ENCODE measurements around the gene ZFAND3.

The ZFAND3 gene

DNA sequence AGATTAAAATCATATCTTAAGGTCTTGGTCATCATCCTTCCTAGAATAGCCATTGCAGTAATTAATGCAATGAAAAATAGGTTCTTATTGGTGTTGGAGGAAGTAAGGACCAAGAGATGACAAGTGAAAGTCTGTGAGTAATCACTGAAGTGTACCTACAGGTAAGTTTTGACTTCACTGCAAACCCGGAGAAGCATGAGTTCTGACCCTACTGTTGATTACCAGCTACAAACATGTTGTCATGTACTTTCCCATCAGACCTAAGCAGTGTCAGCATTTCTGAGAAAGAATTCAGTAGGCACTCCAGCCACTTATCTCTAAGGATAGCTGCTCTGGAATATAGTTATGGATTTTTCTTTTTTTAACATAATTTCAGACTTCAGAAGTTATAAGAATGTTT is 280.9 kb downstream of the ZFAND3 start:
- no peak overlapping the region for H2AK5ac ChIP-seq (ENCODE audit: low read length)
- H3K4me1 ChIP-seq (ENCODE audit: control insufficient read depth, low read depth, low read length) = no peaks in the 10 kb centered on the region
- H3K4me2 ChIP-seq (ENCODE audit: low read length) = no peak overlapping the region
- H2BK5ac ChIP-seq (ENCODE audit: low read length) = no peak overlapping the region
- no peak overlapping the region for H3K18ac ChIP-seq (ENCODE audit: low read length)
- no peak overlapping the region for H3K23ac ChIP-seq (ENCODE audit: low read length)
- H3K4me3 ChIP-seq (ENCODE audit: low read length) = no peak overlapping the region
- no peak overlapping the region for H2BK120ac ChIP-seq (ENCODE audit: low read depth, low read length)
- WGBS (ENCODE audit: extremely low coverage, insufficient coverage, low lambda C conversion rate) = no CpG with 5 or more reads among the region's 1 CpG
- H3K79me1 ChIP-seq (ENCODE audit: low read length) = no peaks in the 10 kb centered on the region
- H3K27ac ChIP-seq (ENCODE audit: low read depth, low read length) = no peak overlapping the region
- no peak for DNase-seq
- no peaks in the 10 kb centered on the region for H3K79me2 ChIP-seq (ENCODE audit: control insufficient read depth, insufficient read depth, low read length)
- H3K56ac ChIP-seq (ENCODE audit: low read length) = no peak overlapping the region
- no peak overlapping the region for H4K8ac ChIP-seq (ENCODE audit: low read depth, low read length)
- H2BK15ac ChIP-seq (replicated peaks; ENCODE audit: low read depth) = no peak overlapping the region
- H3K4ac ChIP-seq (ENCODE audit: low read depth, low read length) = no peak overlapping the region
- H3K9ac ChIP-seq (ENCODE audit: low read length) = no peak overlapping the region
- H4K5ac ChIP-seq (ENCODE audit: low read length) = no peak overlapping the region
- H3K36me3 ChIP-seq (ENCODE audit: control insufficient read depth, insufficient read depth, low read length) = no peaks in the 10 kb centered on the region
- no peaks in the 10 kb centered on the region for H3K27me3 ChIP-seq (ENCODE audit: insufficient read depth, low read length, poor library complexity)

DNA sequence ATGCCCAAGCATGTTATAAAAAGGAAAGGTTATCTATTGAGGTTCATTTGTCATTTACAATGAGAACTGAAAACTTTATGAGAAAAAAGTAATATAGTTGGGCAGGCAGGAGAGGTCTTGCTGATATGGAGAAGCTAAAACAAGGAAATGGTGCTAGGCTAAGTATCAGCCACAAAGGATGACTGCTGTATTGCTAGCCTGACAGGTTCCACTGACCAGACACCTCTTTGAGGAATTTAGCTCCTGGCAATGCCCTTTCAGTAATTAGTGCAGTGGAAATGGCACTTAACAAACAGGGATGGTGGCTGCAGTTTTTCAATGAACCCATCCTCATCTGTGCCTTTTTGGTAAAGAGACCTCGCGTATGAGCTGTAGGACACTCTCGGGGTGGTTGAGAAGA is 284.4 kb downstream of the ZFAND3 start:
- H3K36me3 ChIP-seq (ENCODE audit: control insufficient read depth, insufficient read depth, low read length) = no peaks in the 10 kb centered on the region
- no peak overlapping the region for H3K18ac ChIP-seq (ENCODE audit: low read length)
- no peaks in the 10 kb centered on the region for H3K79me2 ChIP-seq (ENCODE audit: control insufficient read depth, insufficient read depth, low read length)
- H3K23ac ChIP-seq (ENCODE audit: low read length) = no peak overlapping the region
- H2AK5ac ChIP-seq (ENCODE audit: low read length) = no peak overlapping the region
- no CpG with 5 or more reads among the region's 3 CpGs for WGBS (ENCODE audit: extremely low coverage, insufficient coverage, low lambda C conversion rate)
- DNase-seq = no peak
- no peaks in the 10 kb centered on the region for H3K27me3 ChIP-seq (ENCODE audit: insufficient read depth, low read length, poor library complexity)
- no peak overlapping the region for H4K8ac ChIP-seq (ENCODE audit: low read depth, low read length)
- H3K4me1 ChIP-seq (ENCODE audit: control insufficient read depth, low read depth, low read length) = no peaks in the 10 kb centered on the region
- no peak overlapping the region for H3K4ac ChIP-seq (ENCODE audit: low read depth, low read length)
- no peak overlapping the region for H3K4me3 ChIP-seq (ENCODE audit: low read length)
- H2BK120ac ChIP-seq (ENCODE audit: low read depth, low read length) = no peak overlapping the region
- no peak overlapping the region for H3K56ac ChIP-seq (ENCODE audit: low read length)
- H2BK15ac ChIP-seq (replicated peaks; ENCODE audit: low read depth) = no peak overlapping the region
- no peak overlapping the region for H3K27ac ChIP-seq (ENCODE audit: low read depth, low read length)
- H3K9ac ChIP-seq (ENCODE audit: low read length) = no peak overlapping the region
- H2BK5ac ChIP-seq (ENCODE audit: low read length) = no peak overlapping the region
- H3K79me1 ChIP-seq (ENCODE audit: low read length) = no peaks in the 10 kb centered on the region
- H4K5ac ChIP-seq (ENCODE audit: low read length) = no peak overlapping the region
- no peak overlapping the region for H3K4me2 ChIP-seq (ENCODE audit: low read length)

DNA sequence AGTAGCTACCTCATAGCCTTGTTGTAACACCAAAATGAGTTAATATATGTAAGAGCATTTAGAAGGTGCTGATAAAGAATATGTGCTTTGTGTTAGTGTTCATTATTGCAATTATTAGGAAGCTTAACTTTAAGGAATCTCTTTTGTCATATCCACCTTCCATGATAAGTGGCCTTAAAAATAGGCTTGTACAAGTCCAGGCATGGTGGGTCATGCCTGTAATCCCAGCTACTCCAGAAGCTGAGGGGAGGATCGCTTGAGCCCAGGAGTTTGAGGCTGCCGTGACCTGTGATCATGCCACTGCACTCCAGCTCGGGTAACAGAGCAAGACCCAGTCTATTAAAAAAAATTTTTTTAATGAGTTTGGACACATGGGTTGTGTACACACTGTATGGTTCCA is 285.5 kb downstream of the ZFAND3 start:
- Histone ChIP-seq H2BK15ac (replicated peaks; ENCODE audit: low read depth) (no peak overlapping the region), H2BK5ac (ENCODE audit: low read length) (no peak overlapping the region), H3K27me3 (ENCODE audit: insufficient read depth, low read length, poor library complexity) (no peaks in the 10 kb centered on the region), H2BK120ac (ENCODE audit: low read depth, low read length) (no peak overlapping the region), H3K36me3 (ENCODE audit: control insufficient read depth, insufficient read depth, low read length) (no peaks in the 10 kb centered on the region), H3K23ac (ENCODE audit: low read length) (no peak overlapping the region), H3K56ac (ENCODE audit: low read length) (no peak overlapping the region), H3K4ac (ENCODE audit: low read depth, low read length) (no peak overlapping the region), H3K27ac (ENCODE audit: low read depth, low read length) (no peak overlapping the region), H3K18ac (ENCODE audit: low read length) (no peak overlapping the region), H3K79me1 (ENCODE audit: low read length) (no peaks in the 10 kb centered on the region), H3K4me3 (ENCODE audit: low read length) (no peak overlapping the region), H4K5ac (ENCODE audit: low read length) (no peak overlapping the region), H4K8ac (ENCODE audit: low read depth, low read length) (no peak overlapping the region), H2AK5ac (ENCODE audit: low read length) (no peak overlapping the region), H3K4me1 (ENCODE audit: control insufficient read depth, low read depth, low read length) (no peaks in the 10 kb centered on the region), H3K79me2 (ENCODE audit: control insufficient read depth, insufficient read depth, low read length) (no peaks in the 10 kb centered on the region), H3K9ac (ENCODE audit: low read length) (no peak overlapping the region), H3K4me2 (ENCODE audit: low read length) (no peak overlapping the region)
- DNase-seq = no peak
- no CpG with 5 or more reads among the region's 3 CpGs for WGBS (ENCODE audit: extremely low coverage, insufficient coverage, low lambda C conversion rate)

DNA sequence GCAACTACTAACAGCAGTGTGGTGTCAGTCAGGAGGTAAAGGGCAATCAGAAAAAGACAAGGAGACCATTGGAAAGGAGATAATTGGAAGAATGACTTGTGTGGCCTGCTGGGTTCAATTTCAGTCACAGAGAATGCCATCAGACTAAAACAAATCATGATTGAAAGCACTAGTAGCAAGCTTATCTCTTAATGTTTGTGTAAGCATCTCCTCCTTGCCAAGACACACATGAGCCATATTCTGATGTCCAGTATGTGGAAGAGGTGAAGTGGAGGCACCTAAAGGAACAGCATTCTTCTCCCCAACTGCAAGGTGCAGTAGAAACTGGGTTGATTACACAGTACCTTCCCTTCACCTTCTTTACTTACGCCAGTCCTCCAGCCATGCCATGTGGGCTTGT is 287.5 kb downstream of the ZFAND3 start:
- Histone ChIP-seq H4K8ac (ENCODE audit: low read depth, low read length) (no peak overlapping the region), H3K79me1 (ENCODE audit: low read length) (no peaks in the 10 kb centered on the region), H3K4me2 (ENCODE audit: low read length) (no peak overlapping the region), H3K9ac (ENCODE audit: low read length) (no peak overlapping the region), H3K18ac (ENCODE audit: low read length) (no peak overlapping the region), H2AK5ac (ENCODE audit: low read length) (no peak overlapping the region), H3K23ac (ENCODE audit: low read length) (no peak overlapping the region), H3K36me3 (ENCODE audit: control insufficient read depth, insufficient read depth, low read length) (no peaks in the 10 kb centered on the region), H3K27me3 (ENCODE audit: insufficient read depth, low read length, poor library complexity) (no peaks in the 10 kb centered on the region), H2BK5ac (ENCODE audit: low read length) (no peak overlapping the region), H3K4me1 (ENCODE audit: control insufficient read depth, low read depth, low read length) (no peaks in the 10 kb centered on the region), H3K4me3 (ENCODE audit: low read length) (no peak overlapping the region), H3K56ac (ENCODE audit: low read length) (no peak overlapping the region), H4K5ac (ENCODE audit: low read length) (no peak overlapping the region), H2BK15ac (replicated peaks; ENCODE audit: low read depth) (no peak overlapping the region), H2BK120ac (ENCODE audit: low read depth, low read length) (no peak overlapping the region), H3K4ac (ENCODE audit: low read depth, low read length) (no peak overlapping the region), H3K27ac (ENCODE audit: low read depth, low read length) (no peak overlapping the region), H3K79me2 (ENCODE audit: control insufficient read depth, insufficient read depth, low read length) (no peaks in the 10 kb centered on the region)
- DNase-seq = no peak
- no CpG with 5 or more reads among the region's 1 CpG for WGBS (ENCODE audit: extremely low coverage, insufficient coverage, low lambda C conversion rate)

DNA sequence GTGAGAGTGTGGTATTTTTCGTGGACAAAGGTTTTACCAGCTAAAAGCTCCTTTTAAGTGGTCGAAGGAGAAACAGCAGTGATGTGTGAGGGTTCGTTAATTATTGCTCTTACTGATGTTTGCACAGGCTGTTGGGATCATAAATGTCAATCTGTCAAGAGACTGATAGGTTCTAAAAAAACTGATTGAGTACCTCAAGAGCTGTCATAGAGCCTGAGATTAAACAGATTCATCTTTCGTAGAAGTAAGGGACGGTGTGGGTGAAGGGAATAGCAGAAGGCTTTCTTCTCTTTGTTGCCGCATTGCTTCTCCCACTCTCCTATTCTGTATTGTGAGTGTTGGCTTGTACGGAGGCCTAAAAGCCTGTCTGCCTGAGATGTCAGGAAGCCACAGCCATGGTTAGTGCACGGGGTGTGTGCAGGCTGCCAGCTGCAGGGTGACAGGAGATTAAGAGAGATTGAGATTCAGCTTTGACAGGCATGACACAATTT is 291.0 kb downstream of the ZFAND3 start:
- H3K27me3 ChIP-seq (ENCODE audit: insufficient read depth, low read length, poor library complexity) = no peaks in the 10 kb centered on the region
- no peak overlapping the region for H3K27ac ChIP-seq (ENCODE audit: low read depth, low read length)
- no peak overlapping the region for H3K56ac ChIP-seq (ENCODE audit: low read length)

DNA sequence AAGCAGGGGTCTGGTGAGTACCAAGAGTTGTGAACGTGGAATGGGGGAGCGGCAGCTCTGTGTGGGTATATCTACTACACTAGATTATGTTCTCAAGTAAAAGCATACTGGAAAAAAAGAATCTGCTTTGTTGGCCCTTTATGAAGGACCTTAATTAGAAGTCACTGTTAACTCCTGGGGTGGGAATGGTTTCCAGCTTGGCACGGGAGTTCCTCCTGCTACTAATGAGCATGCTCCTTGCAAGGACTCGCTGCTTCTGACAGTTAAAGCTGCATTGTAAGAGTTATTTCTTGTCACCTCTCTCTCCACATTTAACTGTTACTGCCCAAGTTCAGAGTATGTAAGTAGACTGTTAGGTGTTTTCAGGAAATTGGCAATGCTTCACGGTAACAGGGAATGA is 292.7 kb downstream of the ZFAND3 start:
- Histone ChIP-seq H2BK5ac (ENCODE audit: low read length) (no peak overlapping the region), H3K4me1 (ENCODE audit: control insufficient read depth, low read depth, low read length) (peaks cover 11% of the 10 kb centered on the region), H3K27ac (ENCODE audit: low read depth, low read length) (no peak overlapping the region), H3K9ac (ENCODE audit: low read length) (no peak overlapping the region), H3K79me2 (ENCODE audit: control insufficient read depth, insufficient read depth, low read length) (no peaks in the 10 kb centered on the region), H2BK120ac (ENCODE audit: low read depth, low read length) (no peak overlapping the region), H3K27me3 (ENCODE audit: insufficient read depth, low read length, poor library complexity) (no peaks in the 10 kb centered on the region), H2AK5ac (ENCODE audit: low read length) (no peak overlapping the region), H3K4me3 (ENCODE audit: low read length) (no peak overlapping the region), H2BK15ac (replicated peaks; ENCODE audit: low read depth) (no peak overlapping the region), H4K8ac (ENCODE audit: low read depth, low read length) (no peak overlapping the region), H3K4me2 (ENCODE audit: low read length) (no peak overlapping the region), H3K23ac (ENCODE audit: low read length) (no peak overlapping the region), H4K5ac (ENCODE audit: low read length) (no peak overlapping the region), H3K79me1 (ENCODE audit: low read length) (peaks cover 3% of the 10 kb centered on the region), H3K56ac (ENCODE audit: low read length) (no peak overlapping the region), H3K18ac (ENCODE audit: low read length) (no peak overlapping the region), H3K36me3 (ENCODE audit: control insufficient read depth, insufficient read depth, low read length) (no peaks in the 10 kb centered on the region), H3K4ac (ENCODE audit: low read depth, low read length) (no peak overlapping the region)
- no peak for DNase-seq
- no CpG with 5 or more reads among the region's 5 CpGs for WGBS (ENCODE audit: extremely low coverage, insufficient coverage, low lambda C conversion rate)

More for the DNA sequence above, 291.0 kb downstream of the ZFAND3 start:
- Histone ChIP-seq H3K36me3 (ENCODE audit: control insufficient read depth, insufficient read depth, low read length) (no peaks in the 10 kb centered on the region), H3K23ac (ENCODE audit: low read length) (no peak overlapping the region), H2BK15ac (replicated peaks; ENCODE audit: low read depth) (no peak overlapping the region), H3K4me1 (ENCODE audit: control insufficient read depth, low read depth, low read length) (peaks cover 9% of the 10 kb centered on the region), H3K79me1 (ENCODE audit: low read length) (peaks cover 2% of the 10 kb centered on the region), H3K18ac (ENCODE audit: low read length) (no peak overlapping the region), H2BK120ac (ENCODE audit: low read depth, low read length) (no peak overlapping the region), H4K8ac (ENCODE audit: low read depth, low read length) (no peak overlapping the region), H4K5ac (ENCODE audit: low read length) (no peak overlapping the region), H3K4me2 (ENCODE audit: low read length) (no peak overlapping the region), H2BK5ac (ENCODE audit: low read length) (no peak overlapping the region), H3K4ac (ENCODE audit: low read depth, low read length) (no peak overlapping the region), H3K4me3 (ENCODE audit: low read length) (no peak overlapping the region), H3K9ac (ENCODE audit: low read length) (no peak overlapping the region), H2AK5ac (ENCODE audit: low read length) (no peak overlapping the region), H3K79me2 (ENCODE audit: control insufficient read depth, insufficient read depth, low read length) (no peaks in the 10 kb centered on the region)
- WGBS (ENCODE audit: extremely low coverage, insufficient coverage, low lambda C conversion rate) = no CpG with 5 or more reads among the region's 8 CpGs
- DNase-seq = no peak

Data from mesendoderm (in vitro differentiated cells).